ENCODE data around the gene ZDHHC3.

GRCh38 chr3:44909063-44909462, 66.9 kb downstream of the ZDHHC3 start:
- no peak for TF ChIP-seq CTCF (IDR thresholded peaks at IDR 0.05)
- TF ChIP-seq POLR2A (IDR thresholded peaks at IDR 0.05): no peak
- TF ChIP-seq EP300 (IDR thresholded peaks at IDR 0.05): no peak
